Smooth muscle cell (in vitro differentiated cells): ENCODE results near the gene HMCN1. TPM values are rescaled to one million over a fixed set of nuclear protein-coding genes. Genes with fewer than 3 reads are reported as not detected.

Experiments
- DNase-seq: peaks from one replicate; lab custom pipeline; 2025; ENCODE audit not compliant: unreplicated experiment; lab: John Stamatoyannopoulos, UW
- H2AFZ ChIP-seq: fragments of 200-600 bp; sonication (generic); 2 replicates; pipeline ENCODE4 v1.6.0; 2016; ENCODE audit warnings: antibody characterized with exemption, low read depth, mild to moderate bottlenecking
- H3F3A ChIP-seq: fragments of 200-600 bp; sonication (generic); 2 replicates; pipeline ENCODE4 v1.6.0; 2017; ENCODE audit warnings: antibody characterized with exemption, low read depth
- H3K27ac ChIP-seq: fragments of 200-600 bp; sonication (generic); 2 replicates; pipeline ENCODE4 v1.5.1; 2016; ENCODE audit warnings: low read depth, mild to moderate bottlenecking
- H3K27me3 ChIP-seq: fragments of 200-600 bp; sonication (generic); 2 replicates; pipeline ENCODE4 v1.6.1; 2016; ENCODE audit warnings: low read depth, mild to moderate bottlenecking
- H3K36me3 ChIP-seq: fragments of 200-600 bp; sonication (generic); 2 replicates; pipeline ENCODE4 v1.5.1; 2016; ENCODE audit warnings: low read depth
- H3K4me1 ChIP-seq: fragments of 200-600 bp; sonication (generic); 2 replicates; pipeline ENCODE4 v1.5.1; 2016; ENCODE audit warnings: low read depth
- H3K4me2 ChIP-seq: fragments of 200-600 bp; sonication (generic); 2 replicates; pipeline ENCODE4 v1.6.0; 2016; ENCODE audit warnings: mild to moderate bottlenecking
- H3K4me3 ChIP-seq: fragments of 200-600 bp; sonication (generic); 2 replicates; pipeline ENCODE4 v1.5.1; 2016; ENCODE audit warnings: mild to moderate bottlenecking
- H3K79me2 ChIP-seq: fragments of 200-600 bp; sonication (generic); 2 replicates; pipeline ENCODE4 v1.6.0; 2016; ENCODE audit warnings: low read depth, mild to moderate bottlenecking
- H3K9ac ChIP-seq: fragments of 200-600 bp; sonication (generic); 2 replicates; pipeline ENCODE4 v1.6.0; 2016; ENCODE audit warnings: low read depth
- H3K9me3 ChIP-seq: fragments of 200-600 bp; sonication (generic); replicated peaks from 2 replicates; pipeline ENCODE4 v1.5.1; 2016; ENCODE audit warnings: low read depth
- H4K20me1 ChIP-seq: fragments of 200-600 bp; sonication (generic); 2 replicates; pipeline ENCODE4 v1.6.0; 2016; ENCODE audit warnings: low read depth
- WGBS: methylation state at CpG from one replicate; pipeline ENCODE4 v1.1.7; 2016; ENCODE audit warnings: low lambda C conversion rate; 5-methylcytosine and 5-hydroxymethylcytosine counted together
- polyA plus RNA-seq: library from polyadenylated mRNA; unstranded; fragments of >200 nt; fragmentation: Nextera tagmentation; extraction: Ambion mirVana; gene quantifications from 2 replicates; pipeline ENCODE4 v1.2.1, GENCODE V29; 2016
- total RNA-seq: library from RNA; depleted of rRNA; stranded (reverse); fragments of >200 nt; gene quantifications from 2 replicates; pipeline ENCODE4 v1.2.3, GENCODE V29; 2014
- TF ChIP-seq, protein P1 (sequence below): fragments of 200-600 bp; sonication (generic); IDR thresholded peaks from 2 replicates; pipeline ENCODE4 v1.5.1; 2017; ENCODE audit warnings: borderline replicate concordance, mild to moderate bottlenecking, antibody characterized with exemption; ENCODE audit not compliant: insufficient read depth, poor library complexity, severe bottlenecking

Gene HMCN1
- total and polyA plus RNA-seq, 2 experiments from 2014 or later = 18.9 to 118 TPM

DNA sequence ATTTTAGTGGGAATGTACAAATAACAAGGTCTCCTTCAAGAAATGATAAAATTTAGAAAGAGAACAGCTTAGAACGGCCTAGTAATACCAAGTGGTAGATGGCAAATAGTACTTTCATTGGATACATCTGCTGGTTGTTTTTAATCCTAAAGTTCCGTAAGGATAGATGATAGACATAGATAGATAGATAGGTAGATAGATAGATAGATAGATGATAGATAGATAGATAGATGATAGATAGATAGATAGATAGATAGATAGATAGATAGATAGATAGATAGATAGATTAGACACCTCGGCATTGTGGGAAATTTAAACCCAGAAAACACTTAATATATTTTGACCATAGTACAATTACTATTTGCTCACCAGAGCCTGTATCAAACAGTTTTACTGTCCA lies 352.4 kb downstream of the HMCN1 start:
- Histone ChIP-seq H3F3A (peaks cover 6% of the 10 kb centered on the region), H4K20me1 (no peaks in the 10 kb centered on the region), H3K4me3 (no peak overlapping the region), H2AFZ (no peak overlapping the region), H3K27ac (no peak overlapping the region), H3K36me3 (peaks cover 21% of the 10 kb centered on the region), H3K9ac (no peak overlapping the region), H3K4me1 (peaks cover 12% of the 10 kb centered on the region), H3K4me2 (no peak overlapping the region), H3K27me3 (no peaks in the 10 kb centered on the region), H3K9me3 (no peaks in the 10 kb centered on the region), H3K79me2 (no peaks in the 10 kb centered on the region)
- no peak for DNase-seq
- TF ChIP-seq, protein P1, sequence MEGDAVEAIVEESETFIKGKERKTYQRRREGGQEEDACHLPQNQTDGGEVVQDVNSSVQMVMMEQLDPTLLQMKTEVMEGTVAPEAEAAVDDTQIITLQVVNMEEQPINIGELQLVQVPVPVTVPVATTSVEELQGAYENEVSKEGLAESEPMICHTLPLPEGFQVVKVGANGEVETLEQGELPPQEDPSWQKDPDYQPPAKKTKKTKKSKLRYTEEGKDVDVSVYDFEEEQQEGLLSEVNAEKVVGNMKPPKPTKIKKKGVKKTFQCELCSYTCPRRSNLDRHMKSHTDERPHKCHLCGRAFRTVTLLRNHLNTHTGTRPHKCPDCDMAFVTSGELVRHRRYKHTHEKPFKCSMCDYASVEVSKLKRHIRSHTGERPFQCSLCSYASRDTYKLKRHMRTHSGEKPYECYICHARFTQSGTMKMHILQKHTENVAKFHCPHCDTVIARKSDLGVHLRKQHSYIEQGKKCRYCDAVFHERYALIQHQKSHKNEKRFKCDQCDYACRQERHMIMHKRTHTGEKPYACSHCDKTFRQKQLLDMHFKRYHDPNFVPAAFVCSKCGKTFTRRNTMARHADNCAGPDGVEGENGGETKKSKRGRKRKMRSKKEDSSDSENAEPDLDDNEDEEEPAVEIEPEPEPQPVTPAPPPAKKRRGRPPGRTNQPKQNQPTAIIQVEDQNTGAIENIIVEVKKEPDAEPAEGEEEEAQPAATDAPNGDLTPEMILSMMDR = no peak
- 98% methylated on average over 3 of the region's 3 CpGs for WGBS

DNA sequence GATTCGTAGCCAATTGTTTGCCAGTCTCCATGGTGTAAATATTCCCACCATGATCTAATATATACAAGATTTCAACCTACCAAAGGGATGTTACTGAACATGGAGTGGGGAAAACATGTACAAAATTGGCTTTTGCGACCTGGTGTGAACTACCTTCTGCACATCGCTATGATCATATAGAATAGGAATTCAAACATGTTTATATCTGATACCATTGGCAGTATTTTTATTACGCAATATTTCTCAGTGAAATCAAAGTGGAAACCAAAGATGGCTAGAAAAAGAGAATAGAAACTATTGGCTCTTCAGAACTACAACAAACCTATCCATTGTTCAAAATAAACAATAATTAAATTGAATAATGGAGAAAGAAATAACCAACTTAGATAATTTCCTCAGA lies 355.7 kb downstream of the HMCN1 start:
- peaks cover 21% of the 10 kb centered on the region for H3K36me3 ChIP-seq
- peaks cover 7% of the 10 kb centered on the region for H3K4me1 ChIP-seq
- no peaks in the 10 kb centered on the region for H3K9me3 ChIP-seq
- no peak overlapping the region for H2AFZ ChIP-seq
- TF ChIP-seq, protein P1 = no peak
- H3K4me3 ChIP-seq = no peak overlapping the region
- 95% methylated on average over 4 of the region's 4 CpGs for WGBS
- no peaks in the 10 kb centered on the region for H4K20me1 ChIP-seq
- no peaks in the 10 kb centered on the region for H3K79me2 ChIP-seq
- no peak overlapping the region for H3K4me2 ChIP-seq
- H3F3A ChIP-seq = no peaks in the 10 kb centered on the region
- H3K9ac ChIP-seq = no peak overlapping the region
- H3K27me3 ChIP-seq = no peaks in the 10 kb centered on the region
- DNase-seq = no peak
- H3K27ac ChIP-seq = no peak overlapping the region

GRCh38 chr1:186091222-186091720 lies 357.1 kb downstream of the HMCN1 start:
- Histone ChIP-seq H4K20me1 (no peaks in the 10 kb centered on the region), H3K79me2 (no peaks in the 10 kb centered on the region), H3K36me3 (peaks cover 21% of the 10 kb centered on the region), H3K27me3 (no peaks in the 10 kb centered on the region), H3K9ac (no peak overlapping the region), H3K4me3 (no peak overlapping the region), H2AFZ (no peak overlapping the region), H3K4me1 (peaks cover 7% of the 10 kb centered on the region), H3K4me2 (no peak overlapping the region), H3K9me3 (no peaks in the 10 kb centered on the region), H3F3A (no peaks in the 10 kb centered on the region), H3K27ac (no peak overlapping the region)
- TF ChIP-seq, protein P1 = no peak
- DNase-seq = no peak

DNA sequence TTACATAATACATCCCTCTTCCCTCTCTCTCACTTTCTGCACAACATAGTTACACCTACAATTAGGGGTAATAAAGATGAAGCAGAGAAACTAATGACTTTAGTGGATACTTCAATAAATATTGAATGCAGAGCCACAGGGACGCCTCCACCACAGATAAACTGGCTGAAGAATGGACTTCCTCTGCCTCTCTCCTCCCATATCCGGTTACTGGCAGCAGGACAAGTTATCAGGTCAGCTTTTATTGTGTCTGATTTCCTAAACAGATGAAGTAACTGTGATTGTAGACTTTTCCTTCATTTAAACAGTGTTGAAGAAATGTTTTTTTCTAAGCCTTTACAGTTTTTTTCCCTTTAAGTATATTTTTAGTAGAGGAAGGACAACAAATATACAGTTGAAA lies 359.2 kb downstream of the HMCN1 start:
- no peaks in the 10 kb centered on the region for H3F3A ChIP-seq
- H3K4me3 ChIP-seq = no peak overlapping the region
- DNase-seq = no peak
- H3K9ac ChIP-seq = no peak overlapping the region
- 28% methylated on average over 2 of the region's 2 CpGs for WGBS
- TF ChIP-seq, protein P1 = no peak
- H3K4me2 ChIP-seq = peak overlapping the region; percentile 38
- no peaks in the 10 kb centered on the region for H3K27me3 ChIP-seq
- peak overlapping the region; percentile 8 for H3K27ac ChIP-seq
- peaks cover 7% of the 10 kb centered on the region for H3K4me1 ChIP-seq
- H3K36me3 ChIP-seq = peaks cover 16% of the 10 kb centered on the region
- no peaks in the 10 kb centered on the region for H4K20me1 ChIP-seq
- no peaks in the 10 kb centered on the region for H3K9me3 ChIP-seq
- no peak overlapping the region for H2AFZ ChIP-seq
- no peaks in the 10 kb centered on the region for H3K79me2 ChIP-seq
